Keratinocyte (primary cell): ENCODE results near the gene PPHLN1. TPM values are rescaled to one million over a fixed set of nuclear protein-coding genes. Genes with fewer than 3 reads are reported as not detected.
A peak's percentile ranks its signal among the peaks of the same experiment; 100 is the strongest.

Experiments
- DNase-seq: peaks from one replicate; pipeline ENCODE4 v3.0.0-alpha.2; 2011; ENCODE audit warnings: low read depth, missing footprints, low spot score
- FAIRE-seq: peaks from 2 replicates; lab custom pipeline; 2011; peaks lifted over from hg19 to GRCh38; lab: Jason Lieb, UNC
- H2AFZ ChIP-seq: 2 replicates; pipeline ENCODE4 v1.6.0; 2012; ENCODE audit warnings: low read length, control low read depth, inconsistent platforms; ENCODE audit not compliant: control insufficient read depth
- H3K27ac ChIP-seq: 2 replicates; pipeline ENCODE4 v1.5.1; 2011; ENCODE audit warnings: low read length; ENCODE audit not compliant: control insufficient read depth, insufficient read depth
- H3K27me3 ChIP-seq: 3 replicates; pipeline ENCODE4 v1.6.0; 2011; ENCODE audit warnings: low read length; ENCODE audit not compliant: control insufficient read depth, insufficient read depth; ENCODE audit errors: extremely low read depth
- H3K36me3 ChIP-seq, 2 experiments: 2 replicates in 1 of 2; 3 replicates in 1 of 2; pipeline ENCODE4 v1.5.1; 2011; ENCODE audit warnings: low read length in 2 of 2, mild to moderate bottlenecking in 1 of 2; ENCODE audit not compliant: control insufficient read depth in 2 of 2, insufficient read depth in 2 of 2; ENCODE audit errors: extremely low read depth in 1 of 2
- H3K4me1 ChIP-seq: 3 replicates; pipeline ENCODE4 v1.5.1; 2011; ENCODE audit warnings: low read length; ENCODE audit not compliant: control insufficient read depth, insufficient read depth; ENCODE audit errors: extremely low read depth
- H3K4me2 ChIP-seq: 3 replicates; pipeline ENCODE4 v1.6.0; 2011; ENCODE audit warnings: low read depth, low read length; ENCODE audit not compliant: control insufficient read depth, insufficient read depth; ENCODE audit errors: extremely low read depth
- H3K4me3 ChIP-seq, 3 experiments: fragments of 200-600 bp in 1 of 3; sonication (generic) in 1 of 3; 2 replicates in 2 of 3; 3 replicates in 1 of 3; pipeline ENCODE4 v1.5.1; 2011 to 2016; ENCODE audit warnings: low read length in 3 of 3, mild to moderate bottlenecking in 3 of 3, control low read depth in 2 of 3, inconsistent platforms in 1 of 3, low read depth in 1 of 3, mixed read lengths in 1 of 3, mixed run types in 1 of 3, moderate library complexity in 1 of 3; ENCODE audit not compliant: control insufficient read depth in 2 of 3, insufficient read depth in 2 of 3; ENCODE audit errors: extremely low read depth in 1 of 3
- H3K79me2 ChIP-seq: 2 replicates; pipeline ENCODE4 v1.6.0; 2012; ENCODE audit warnings: low read length; ENCODE audit not compliant: control insufficient read depth, insufficient read depth
- H3K9ac ChIP-seq: 3 replicates; pipeline ENCODE4 v1.6.0; 2011; ENCODE audit warnings: low read length; ENCODE audit not compliant: control insufficient read depth, insufficient read depth; ENCODE audit errors: extremely low read depth
- H3K9me1 ChIP-seq: 3 replicates; pipeline ENCODE4 v1.6.0; 2011; ENCODE audit warnings: low read length; ENCODE audit not compliant: control insufficient read depth, insufficient read depth; ENCODE audit errors: extremely low read depth
- H3K9me3 ChIP-seq: 2 replicates; pipeline ENCODE4 v1.5.1; 2012; ENCODE audit warnings: low read depth, low read length; ENCODE audit not compliant: control insufficient read depth
- H4K20me1 ChIP-seq: 3 replicates; pipeline ENCODE4 v1.6.0; 2011; ENCODE audit warnings: low read length; ENCODE audit not compliant: control insufficient read depth, insufficient read depth; ENCODE audit errors: extremely low read depth
- CTCF ChIP-seq, 3 experiments: IDR thresholded peaks in 1 of 3; conservative IDR thresholded peaks in 1 of 3; optimal IDR thresholded peaks in 1 of 3; 2 replicates in 2 of 3; 3 replicates in 1 of 3; pipeline versions ENCODE3 to v1.5.1; 2011; ENCODE audit warnings: low read length in 3 of 3, mild to moderate bottlenecking in 3 of 3, moderate library complexity in 2 of 3, control low read depth in 1 of 3, inconsistent platforms in 1 of 3; ENCODE audit not compliant: insufficient read depth in 2 of 3; ENCODE audit errors: extremely low read depth in 1 of 3
- EZH2 ChIP-seq: IDR thresholded peaks from one replicate; pipeline ENCODE4 v1.6.1; 2012; ENCODE audit warnings: inconsistent platforms, mild to moderate bottlenecking, low read length, moderate library complexity
- dilution Hi-C: fragments of 300-500 bp; cut with MboI; formaldehyde crosslinking; loops from one replicate; pipeline ENCODE4 v1.7.0; 2020; ENCODE audit warnings: low sequenced_read_pairs; ENCODE audit not compliant: extremely low pct_ligation_motif_present
- polyA plus RNA-seq, 5 experiments: library from polyadenylated mRNA; depleted of rRNA in 3 of 5; stranded (reverse) in 3 of 5; stranded (forward) in 1 of 5; unstranded in 1 of 5; fragments of >200 nt; gene quantifications; 1 replicate in 1 of 5; 2 replicates in 3 of 5; 3 replicates in 1 of 5; pipeline versions ENCODE4 v1.2.1 to v1.2.3, GENCODE V29; 2011 to 2012; ENCODE audit warnings: missing spikeins in 2 of 5, low read depth in 1 of 5, low replicate concordance in 1 of 5

PPHLN1 gene
- polyA plus RNA-seq, 1 donor (not counting 4 experiments of a cell fraction or from before 2014, with no cell fraction given): 95.5 TPM

- Histone ChIP-seq H3K79me2 (peaks cover 35% of the 10 kb centered on the region), H3K4me2 (peak overlapping the region; percentile 94), H3K36me3 (no peaks in the 10 kb centered on the region), H3K9me3 (no peaks in the 10 kb centered on the region), H3K9ac (peak overlapping the region; percentile 76), H3K4me1 (peaks cover 27% of the 10 kb centered on the region), H3K27me3 (no peaks in the 10 kb centered on the region), H3K4me3 (peak overlapping the region; percentile 55 to 88 (median 72)), H4K20me1 (no peaks in the 10 kb centered on the region), H2AFZ (peak overlapping the region; percentile 96), H3K27ac (peak overlapping the region; percentile 40), H3K9me1 (no peaks in the 10 kb centered on the region)
- TF ChIP-seq EZH2 (no peak), CTCF (optimal IDR thresholded peaks at IDR 0.05 in 1 of 3, IDR thresholded peaks at IDR 0.05 in 1 of 3, conservative IDR thresholded peaks at IDR 0.05 in 1 of 3; ENCODE audit: extremely low read depth in 1 of 3, insufficient read depth in 2 of 3, low read length in 3 of 3) (peak in 1 of 3 experiments; percentile 13)
- no peak for FAIRE-seq
- DNase-seq: no peak
- dilution Hi-C loops: no loop called here
Measured at GRCh38 chr12:42483521-42483790, 157.5 kb downstream of the PPHLN1 start.

- no peaks in the 10 kb centered on the region for H3K9me3 ChIP-seq
- peaks cover 27% of the 10 kb centered on the region for H3K4me1 ChIP-seq
- no peaks in the 10 kb centered on the region for H3K27me3 ChIP-seq
- no peaks in the 10 kb centered on the region for H3K36me3 ChIP-seq
- H3K4me2 ChIP-seq: no peak overlapping the region
- peaks cover 26% of the 10 kb centered on the region for H3K79me2 ChIP-seq
- H3K9me1 ChIP-seq: no peaks in the 10 kb centered on the region
- no peak for DNase-seq
- TF ChIP-seq CTCF (optimal IDR thresholded peaks at IDR 0.05 in 1 of 3, IDR thresholded peaks at IDR 0.05 in 1 of 3, conservative IDR thresholded peaks at IDR 0.05 in 1 of 3; ENCODE audit: extremely low read depth in 1 of 3, insufficient read depth in 2 of 3, low read length in 3 of 3): no peak
- no peak for TF ChIP-seq EZH2
- H2AFZ ChIP-seq: no peak overlapping the region
- H4K20me1 ChIP-seq: no peaks in the 10 kb centered on the region
- FAIRE-seq: no peak
- H3K9ac ChIP-seq: no peak overlapping the region
- no peak overlapping the region for H3K4me3 ChIP-seq
- no peak overlapping the region for H3K27ac ChIP-seq
- dilution Hi-C loops: no loop called here
Measured at GRCh38 chr12:42484996-42485395, 159.0 kb downstream of the PPHLN1 start.
